D721Med (cell line): ENCODE measurements around the gene CBX4.

Experiments
- DNase-seq: peaks from one replicate; pipeline ENCODE4 v3.0.0; 2011; ENCODE audit warnings: low spot score; ENCODE audit not compliant: insufficient read length
- FAIRE-seq: peaks from 2 replicates; lab custom pipeline; 2011; peaks lifted over from hg19 to GRCh38; lab: Jason Lieb, UNC
- CTCF ChIP-seq: IDR thresholded peaks from 2 replicates; pipeline ENCODE4 v1.5.1; 2012; ENCODE audit warnings: mild to moderate bottlenecking, control low read depth; ENCODE audit not compliant: insufficient read depth; ENCODE audit errors: missing control alignments

Gene CBX4

GRCh38 chr17:79830763-79831264 is 8.4 kb downstream of the CBX4 start:
- no peak for FAIRE-seq
- TF ChIP-seq CTCF: no peak
- DNase-seq: no peak

- DNase-seq (no peak), FAIRE-seq (no peak)
- no peak for TF ChIP-seq CTCF
Observed at GRCh38 chr17:79830303-79830702, 8.9 kb downstream of the CBX4 start.

GRCh38 chr17:79829457-79829856 is 9.8 kb downstream of the CBX4 start:
- DNase-seq: no peak
- no peak for TF ChIP-seq CTCF
- no peak for FAIRE-seq

- FAIRE-seq (no peak), DNase-seq (no peak)
- no peak for TF ChIP-seq CTCF
Observed at GRCh38 chr17:79829004-79829403, 10.2 kb downstream of the CBX4 start.

DNA sequence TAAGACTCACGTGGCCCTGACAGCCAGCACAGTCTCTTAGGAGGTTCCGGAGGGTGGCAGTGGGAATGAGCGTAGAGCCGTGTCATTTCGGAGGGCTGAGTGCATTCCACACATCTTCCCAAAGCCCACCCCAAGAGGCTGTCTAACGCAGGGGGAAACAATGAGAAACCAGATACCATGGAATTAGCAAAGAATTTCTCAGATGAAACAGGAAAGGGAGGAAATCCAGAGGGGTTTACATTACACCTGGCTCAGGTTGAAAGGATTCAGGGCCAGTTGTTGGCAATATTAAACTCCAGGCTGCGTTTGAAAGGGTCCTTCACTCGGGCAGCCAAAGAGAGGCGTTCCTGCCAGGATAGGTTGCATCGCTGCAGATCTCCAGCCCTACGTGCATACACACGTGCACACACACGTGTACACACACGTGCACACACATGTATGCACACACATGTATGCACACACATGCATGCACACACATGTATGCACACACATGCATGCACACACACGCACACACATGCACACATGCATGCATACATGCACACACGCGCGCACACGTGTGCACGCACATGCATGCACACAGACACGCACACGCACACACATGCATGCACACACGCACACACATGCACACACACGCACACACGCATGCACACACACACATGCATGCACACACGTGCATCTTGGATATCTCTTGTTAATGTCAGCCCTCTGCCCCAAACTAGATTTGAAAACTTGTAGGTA is 12.2 kb downstream of the CBX4 start:
- no peak for FAIRE-seq

DNA sequence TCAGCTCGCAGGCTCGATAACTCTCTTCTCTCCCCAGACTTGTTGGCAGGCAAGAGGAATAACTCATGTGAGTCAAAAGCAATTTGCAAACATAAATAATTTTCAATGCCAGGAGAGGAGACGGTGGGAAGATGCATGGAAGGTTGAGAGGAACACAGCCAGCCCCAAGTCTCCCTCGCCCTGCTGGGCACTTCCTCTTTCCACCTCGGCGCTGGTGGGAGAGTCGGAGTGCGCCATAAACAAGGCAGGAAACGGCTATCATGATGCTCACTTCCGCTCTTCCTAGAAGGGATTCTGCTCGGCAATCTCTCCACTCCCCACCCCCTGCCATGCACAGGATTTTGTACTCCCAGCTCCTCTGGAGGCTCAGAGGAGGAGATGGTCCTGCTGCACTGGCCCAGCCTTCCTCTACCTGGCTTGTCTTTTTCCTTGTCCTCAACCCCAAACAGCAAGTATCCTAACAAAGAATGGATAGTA is 13.0 kb downstream of the CBX4 start:
- no peak for TF ChIP-seq CTCF
- no peak for FAIRE-seq
- DNase-seq: no peak

More for the DNA sequence above, 12.2 kb downstream of the CBX4 start:
- DNase-seq: no peak
- no peak for TF ChIP-seq CTCF

GRCh38 chr17:79825580-79825921 is 13.7 kb downstream of the CBX4 start:
- DNase-seq: no peak
- FAIRE-seq: no peak
- TF ChIP-seq CTCF: no peak
